ENCODE results near the gene SEC22B. TPM values are rescaled to one million over a fixed set of nuclear protein-coding genes. Genes with fewer than 3 reads are reported as not detected.
A peak's percentile ranks its signal among the peaks of the same experiment; 100 is the strongest.
"Not testable (repeated sequence)": the region's sequence is repeated elsewhere in the genome, so short reads cannot be mapped to it uniquely, and the experiment has no call there.

Gene SEC22B
- total RNA-seq, 1 experiment from 2014 or later = 25.1 TPM

GRCh38 chr1:120196863-120197775 lies 20.8 kb upstream of the SEC22B start:
- H3K9me2 ChIP-seq (ENCODE audit: insufficient read depth); BruUV-seq (replicated peaks); H3F3A ChIP-seq (ENCODE audit: insufficient read depth, low read depth); H3K4me1 ChIP-seq (replicated peaks; ENCODE audit: insufficient read depth); H3K27ac ChIP-seq; H3K4me3 ChIP-seq; CTCF ChIA-PET; intact Hi-C loops (cut with micrococcal nuclease; ENCODE audit: unreplicated experiment); DNase-seq; H4K20me1 ChIP-seq (ENCODE audit: insufficient read depth); POLR2A ChIA-PET (ENCODE audit: unreplicated experiment); H3K9me3 ChIP-seq (ENCODE audit: insufficient read depth, low read depth); H2AFZ ChIP-seq; H3K79me2 ChIP-seq (ENCODE audit: low read depth); H3K36me3 ChIP-seq (ENCODE audit: low read depth); H3K27me3 ChIP-seq (ENCODE audit: insufficient read depth, low read depth): not testable (repeated sequence)
- H3K4me2 ChIP-seq = peak overlapping the region; percentile 35; the same call in 1 of the 2 replicates

DNA sequence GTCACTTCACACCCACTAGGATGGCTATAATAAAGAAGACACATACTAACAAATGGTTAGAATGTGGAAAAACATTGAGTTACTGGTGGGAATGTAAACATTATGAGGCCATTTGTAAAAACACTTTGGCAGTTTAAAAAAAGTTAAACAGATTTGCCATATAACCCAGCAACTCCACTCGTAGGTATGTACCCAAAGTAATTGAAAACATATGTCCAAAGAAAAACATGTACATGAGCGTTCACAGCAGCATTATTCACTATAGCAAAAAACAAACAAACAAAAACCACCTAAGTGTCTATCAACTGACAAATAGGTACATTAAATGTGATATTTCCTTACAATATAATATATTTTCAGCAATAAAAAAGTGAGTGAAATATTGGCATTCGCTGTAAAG lies 12.3 kb upstream of the SEC22B start:
- H2AFZ ChIP-seq; H4K20me1 ChIP-seq (ENCODE audit: insufficient read depth); intact Hi-C loops (cut with micrococcal nuclease; ENCODE audit: unreplicated experiment); CTCF ChIA-PET; H3K4me2 ChIP-seq; H3F3A ChIP-seq (ENCODE audit: insufficient read depth, low read depth); H3K27me3 ChIP-seq (ENCODE audit: insufficient read depth, low read depth); H3K79me2 ChIP-seq (ENCODE audit: low read depth); H3K36me3 ChIP-seq (ENCODE audit: low read depth); H3K9me2 ChIP-seq (ENCODE audit: insufficient read depth); H3K4me1 ChIP-seq (replicated peaks; ENCODE audit: insufficient read depth); H3K27ac ChIP-seq; H3K9me3 ChIP-seq (ENCODE audit: insufficient read depth, low read depth); POLR2A ChIA-PET (ENCODE audit: unreplicated experiment); DNase-seq; H3K4me3 ChIP-seq; BruUV-seq (replicated peaks): not testable (repeated sequence)

- H3K27me3 ChIP-seq (ENCODE audit: insufficient read depth, low read depth); H3K4me3 ChIP-seq; H3K9me3 ChIP-seq (ENCODE audit: insufficient read depth, low read depth); H3K79me2 ChIP-seq (ENCODE audit: low read depth); DNase-seq; H2AFZ ChIP-seq; H3K27ac ChIP-seq; POLR2A ChIA-PET (ENCODE audit: unreplicated experiment); H3K4me1 ChIP-seq (replicated peaks; ENCODE audit: insufficient read depth); CTCF ChIA-PET; H3K4me2 ChIP-seq; H3K9me2 ChIP-seq (ENCODE audit: insufficient read depth); BruUV-seq (replicated peaks); intact Hi-C loops (cut with micrococcal nuclease; ENCODE audit: unreplicated experiment); H3F3A ChIP-seq (ENCODE audit: insufficient read depth, low read depth); H3K36me3 ChIP-seq (ENCODE audit: low read depth); H4K20me1 ChIP-seq (ENCODE audit: insufficient read depth): not testable (repeated sequence)
Observed at GRCh38 chr1:120182176-120182707, 5.9 kb upstream of the SEC22B start.

DNA sequence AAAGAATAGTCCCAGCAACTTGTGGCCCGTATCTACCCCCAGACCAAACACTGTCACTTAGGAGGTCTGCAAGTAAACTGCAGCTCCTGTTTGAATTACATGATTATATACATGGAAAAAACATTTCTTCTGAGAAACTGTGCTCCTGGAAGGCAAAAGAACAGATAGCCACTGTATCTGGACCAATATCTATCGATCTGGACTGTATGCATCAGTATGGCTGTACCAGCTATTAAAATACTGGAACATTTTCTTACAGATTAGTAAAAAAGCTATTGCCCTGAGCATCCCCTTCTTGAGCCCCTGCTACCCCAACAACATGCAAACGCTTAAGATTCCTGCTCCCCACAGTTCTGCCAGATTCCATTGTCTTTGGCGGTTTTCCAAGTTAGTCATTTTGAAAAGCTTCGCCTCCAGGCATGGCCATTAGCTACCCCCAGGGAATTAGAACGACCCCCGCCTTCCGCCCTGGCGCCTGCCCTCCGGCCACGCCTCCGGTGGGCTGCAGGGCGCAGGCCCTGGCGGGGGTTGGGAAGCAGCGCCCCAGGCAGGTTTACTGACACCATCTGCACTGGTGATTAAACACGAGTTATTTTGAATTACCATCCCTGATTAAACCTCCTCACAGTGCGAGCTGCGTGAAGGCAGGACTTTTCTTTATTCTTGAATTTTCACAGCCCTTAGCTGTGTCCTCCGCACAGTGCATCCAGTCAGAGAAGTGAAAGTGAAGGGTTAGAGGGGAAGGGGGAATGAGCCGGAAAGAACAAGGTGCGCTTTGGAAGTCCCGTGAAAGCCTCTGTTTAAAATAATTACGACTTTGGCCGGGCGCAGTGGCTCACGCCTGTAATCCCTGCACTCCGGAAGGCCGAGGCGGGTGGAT lies 3.7 kb upstream of the SEC22B start:
- H3K4me1 ChIP-seq (replicated peaks; ENCODE audit: insufficient read depth); H3K9me2 ChIP-seq (ENCODE audit: insufficient read depth); intact Hi-C loops (cut with micrococcal nuclease; ENCODE audit: unreplicated experiment); H3K27ac ChIP-seq; POLR2A ChIA-PET (ENCODE audit: unreplicated experiment); CTCF ChIA-PET; H3K36me3 ChIP-seq (ENCODE audit: low read depth); H3F3A ChIP-seq (ENCODE audit: insufficient read depth, low read depth); H3K9me3 ChIP-seq (ENCODE audit: insufficient read depth, low read depth); H3K27me3 ChIP-seq (ENCODE audit: insufficient read depth, low read depth); H4K20me1 ChIP-seq (ENCODE audit: insufficient read depth); H2AFZ ChIP-seq; BruUV-seq (replicated peaks): not testable (repeated sequence)
- peak overlapping the region; percentile 13; the same call in 1 of the 2 replicates for H3K4me3 ChIP-seq
- H3K4me2 ChIP-seq = peak overlapping the region; percentile 57
- H3K79me2 ChIP-seq (ENCODE audit: low read depth) = peaks cover 10% of the 10 kb centered on the region
- peak; percentile 35 to 64 for DNase-seq
